ENCODE results near the gene SUCLG2.

GRCh38 chr3:67540198-67540894 is 114.1 kb downstream of the SUCLG2 start:
- no peak for TF ChIP-seq CTCF (IDR thresholded peaks at IDR 0.05)
- TF ChIP-seq POLR2A (IDR thresholded peaks at IDR 0.05) = no peak

Data from body of pancreas (tissue), 4 donors.